ENCODE data around the gene PDXDC1. TPM values are rescaled to one million over a fixed set of nuclear protein-coding genes. Genes with fewer than 3 reads are reported as not detected.
"Not testable (repeated sequence)": the region's sequence is repeated elsewhere in the genome, so short reads cannot be mapped to it uniquely, and the experiment has no call there.

PDXDC1 gene
- total RNA-seq, 2 experiments from 2014 or later = 64.0 to 75.0 TPM

DNA sequence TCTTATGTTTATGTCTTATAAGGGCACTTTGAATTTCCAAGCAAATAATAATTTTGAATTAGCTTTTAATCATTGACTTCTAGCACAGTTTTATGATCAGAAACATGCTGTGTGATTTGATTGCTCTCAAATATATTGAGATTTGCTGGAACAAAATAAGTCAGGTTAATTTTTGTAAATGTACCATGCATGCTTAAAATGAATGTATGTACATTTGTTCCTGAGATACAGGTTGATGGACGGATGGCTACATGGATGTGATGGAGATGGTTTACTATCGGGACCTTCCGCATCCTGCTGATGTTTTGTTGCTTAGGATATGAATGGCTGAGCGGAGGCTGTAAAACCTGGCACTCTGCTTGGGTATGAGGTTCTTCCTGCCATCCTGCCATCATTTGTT, 37.7 kb upstream of the PDXDC1 start, which contains the start of gene NPIPA1:
TSS of gene NPIPA1 (plus strand) at position 301 of the 400 bp plus-strand sequence. CDS start at position 301, 0 bp downstream.
- H3K27me3 ChIP-seq (ENCODE audit: control insufficient read depth in 1 of 2, insufficient read depth in 2 of 2, low read length in 2 of 2); H3K27me3 Mint-ChIP-seq; H3K4me1 Mint-ChIP-seq (ENCODE audit: low read depth); H3K36me3 ChIP-seq (ENCODE audit: insufficient read depth, low read length); ATAC-seq (ENCODE audit: poor library complexity); H3K4me3 Mint-ChIP-seq; H3K9me3 Mint-ChIP-seq; H3K4me3 ChIP-seq (ENCODE audit: low read length); intact Hi-C loops (cut with DNase I, micrococcal nuclease); H3K9me3 ChIP-seq (ENCODE audit: control insufficient read depth in 1 of 2, insufficient read depth in 1 of 2, low read length in 2 of 2); H3K4me1 ChIP-seq (ENCODE audit: insufficient read depth, low read length); H3K27ac ChIP-seq (ENCODE audit: low read depth in 1 of 2, low read length in 2 of 2); H3K36me3 Mint-ChIP-seq (ENCODE audit: low read depth); H3K27ac Mint-ChIP-seq; POLR2A ChIA-PET; CTCF ChIA-PET; DNase-seq: not testable (repeated sequence)

DNA sequence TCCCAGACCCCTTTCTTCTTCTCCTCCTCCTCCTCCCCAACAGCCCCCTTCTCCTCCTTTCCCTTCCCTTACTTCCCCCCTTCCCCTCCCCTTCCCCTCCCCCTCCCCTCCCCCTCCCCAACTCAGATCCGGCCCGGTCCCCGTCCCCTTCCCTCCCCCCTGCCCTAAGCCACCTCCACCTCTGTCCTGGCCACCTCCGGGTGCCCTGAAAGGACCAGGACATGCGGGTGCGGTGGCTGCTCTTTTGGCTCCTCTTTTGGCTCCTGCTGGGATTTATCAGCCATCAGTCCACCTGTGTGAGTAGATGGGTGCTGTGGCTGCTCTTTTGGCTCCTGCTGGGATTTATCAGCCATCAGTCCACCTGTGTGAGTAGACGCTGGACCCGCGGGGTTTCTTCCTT, 36.8 kb upstream of the PDXDC1 start:
- H3K27me3 Mint-ChIP-seq; CTCF ChIA-PET; DNase-seq; H3K27me3 ChIP-seq (ENCODE audit: control insufficient read depth in 1 of 2, insufficient read depth in 2 of 2, low read length in 2 of 2); H3K4me1 ChIP-seq (ENCODE audit: insufficient read depth, low read length); H3K9me3 ChIP-seq (ENCODE audit: control insufficient read depth in 1 of 2, insufficient read depth in 1 of 2, low read length in 2 of 2); H3K36me3 Mint-ChIP-seq (ENCODE audit: low read depth); H3K4me3 Mint-ChIP-seq; H3K4me1 Mint-ChIP-seq (ENCODE audit: low read depth); POLR2A ChIA-PET; intact Hi-C loops (cut with DNase I, micrococcal nuclease); H3K9me3 Mint-ChIP-seq; H3K27ac ChIP-seq (ENCODE audit: low read depth in 1 of 2, low read length in 2 of 2); H3K27ac Mint-ChIP-seq; ATAC-seq (ENCODE audit: poor library complexity); H3K36me3 ChIP-seq (ENCODE audit: insufficient read depth, low read length); H3K4me3 ChIP-seq (ENCODE audit: low read length): not testable (repeated sequence)

DNA sequence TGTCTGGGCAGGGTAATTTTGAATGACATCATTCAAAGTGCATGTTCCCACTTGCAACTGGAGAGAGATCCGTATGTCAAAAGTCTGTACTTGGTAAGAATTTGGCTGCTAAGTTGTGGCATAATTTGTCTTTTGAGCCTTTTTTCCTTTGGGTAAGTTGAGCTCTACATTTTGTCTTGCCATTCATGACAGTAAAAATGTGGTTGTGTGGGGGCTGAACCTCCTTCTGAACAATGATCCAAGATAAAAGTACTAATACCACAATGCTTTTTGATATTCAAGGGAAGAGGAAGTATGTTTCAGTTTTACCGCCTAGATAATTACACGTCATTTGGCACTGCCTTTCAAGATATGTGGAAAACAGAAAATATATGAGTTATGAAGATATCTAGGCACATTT, 32.1 kb upstream of the PDXDC1 start:
- H3K4me3 ChIP-seq (ENCODE audit: low read length); H3K36me3 ChIP-seq (ENCODE audit: insufficient read depth, low read length); H3K4me1 ChIP-seq (ENCODE audit: insufficient read depth, low read length); H3K4me1 Mint-ChIP-seq (ENCODE audit: low read depth); CTCF ChIA-PET; H3K27ac ChIP-seq (ENCODE audit: low read depth in 1 of 2, low read length in 2 of 2); H3K4me3 Mint-ChIP-seq; H3K9me3 Mint-ChIP-seq; ATAC-seq (ENCODE audit: poor library complexity); H3K27ac Mint-ChIP-seq; H3K9me3 ChIP-seq (ENCODE audit: control insufficient read depth in 1 of 2, insufficient read depth in 1 of 2, low read length in 2 of 2); H3K27me3 Mint-ChIP-seq; POLR2A ChIA-PET; H3K27me3 ChIP-seq (ENCODE audit: control insufficient read depth in 1 of 2, insufficient read depth in 2 of 2, low read length in 2 of 2); intact Hi-C loops (cut with DNase I, micrococcal nuclease); H3K36me3 Mint-ChIP-seq (ENCODE audit: low read depth): not testable (repeated sequence)
- peak in 1 of 14 experiments; percentile 8 for DNase-seq

- no peak for ATAC-seq (ENCODE audit: poor library complexity)
- Mint-ChIP-seq H3K36me3 (ENCODE audit: low read depth) (no peaks in the 10 kb centered on the region), H3K4me3 (no peak overlapping the region), H3K27me3 (no peaks in the 10 kb centered on the region), H3K9me3 (no peaks in the 10 kb centered on the region), H3K4me1 (ENCODE audit: low read depth) (no peaks in the 10 kb centered on the region), H3K27ac (no peak overlapping the region)
- CTCF ChIA-PET = no interaction called here
- Histone ChIP-seq H3K27ac (ENCODE audit: low read depth in 1 of 2, low read length in 2 of 2) (no peak overlapping the region), H3K27me3 (ENCODE audit: control insufficient read depth in 1 of 2, insufficient read depth in 2 of 2, low read length in 2 of 2) (no peaks in the 10 kb centered on the region), H3K36me3 (ENCODE audit: insufficient read depth, low read length) (no peaks in the 10 kb centered on the region), H3K4me1 (ENCODE audit: insufficient read depth, low read length) (no peaks in the 10 kb centered on the region), H3K9me3 (ENCODE audit: control insufficient read depth in 1 of 2, insufficient read depth in 1 of 2, low read length in 2 of 2) (no peaks in the 10 kb centered on the region), H3K4me3 (ENCODE audit: low read length) (no peak overlapping the region)
- POLR2A ChIA-PET = interaction anchor here (0.5 kb wide), 1 partner anchor 56 kb away, joined by 4 read pairs; no protein-coding TSS in a partner anchor
- no peak for DNase-seq
- no peak for TF ChIP-seq CTCF (IDR thresholded peaks at IDR 0.05)
- intact Hi-C loops (cut with DNase I, micrococcal nuclease) = no loop called here
Observed at GRCh38 chr16:14955546-14956231, 19.1 kb upstream of the PDXDC1 start.

Measured in CD4-positive, alpha-beta T cell (primary cell).